ENCODE results near the gene KRTAP12-1. TPM values are rescaled to one million over a fixed set of nuclear protein-coding genes. Genes with fewer than 3 reads are reported as not detected.

KRTAP12-1 gene
- total RNA-seq, 1 donor from 2014 or later, result not detected

DNA sequence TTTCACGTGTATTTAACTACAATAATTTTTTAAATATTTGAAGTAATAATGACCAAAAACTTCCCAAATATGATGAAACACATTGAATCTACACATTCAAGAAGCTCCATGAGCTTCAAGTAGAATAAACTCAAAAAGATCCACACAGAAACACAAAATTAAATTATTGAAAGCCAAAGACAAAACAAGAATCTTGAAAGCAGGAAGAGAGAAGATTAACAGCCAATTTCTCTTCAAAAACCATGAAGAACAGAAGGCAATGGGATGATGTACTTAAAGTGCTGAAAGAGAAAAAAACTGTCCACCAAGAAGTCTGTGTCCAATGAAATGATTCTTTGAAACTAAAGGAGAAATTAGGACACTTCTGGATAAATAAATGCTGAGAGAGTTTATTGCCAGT, 49.9 kb downstream of the KRTAP12-1 start:
- H3K4me3 Mint-ChIP-seq, result no peak overlapping the region
- H3K27ac Mint-ChIP-seq, result no peak overlapping the region
- no peaks in the 10 kb centered on the region for H3K4me1 Mint-ChIP-seq
- peaks cover 41% of the 10 kb centered on the region for H3K9me3 Mint-ChIP-seq
- no peaks in the 10 kb centered on the region for H3K27me3 Mint-ChIP-seq (ENCODE audit: low read depth)
- TF ChIP-seq CTCF (IDR thresholded peaks at IDR 0.05; ENCODE audit: unreplicated experiment), result no peak
- no peaks in the 10 kb centered on the region for H3K36me3 Mint-ChIP-seq
- DNase-seq (ENCODE audit: low spot score in 2 of 2, unreplicated experiment in 2 of 2), result no peak

Other genes with a start within 250 kb of the KRTAP12-1 start
- gene LRRC3, start 226.7 kb downstream of the KRTAP12-1 start, total RNA-seq, result 10.9 to 11.9 TPM (median 11.8 TPM) in 3 replicates
- gene KRTAP10-1, start 142.0 kb downstream of the KRTAP12-1 start, total RNA-seq, result not detected in 3 replicates
- not detected in 3 replicates for gene KRTAP10-2, start 130.7 kb downstream of the KRTAP12-1 start, total RNA-seq
- gene KRTAP10-3, start 123.4 kb downstream of the KRTAP12-1 start, total RNA-seq, result not detected in 3 replicates
- not detected in 3 replicates for gene KRTAP10-4, start 108.4 kb downstream of the KRTAP12-1 start, total RNA-seq
- gene KRTAP10-5, start 101.6 kb downstream of the KRTAP12-1 start, total RNA-seq, result not detected in 3 replicates
- gene KRTAP10-6, start 89.7 kb downstream of the KRTAP12-1 start, total RNA-seq, result not detected in 3 replicates
- not detected in 3 replicates for gene KRTAP10-7, start 81.6 kb downstream of the KRTAP12-1 start, total RNA-seq
- not detected in 3 replicates for gene KRTAP10-8, start 70.1 kb downstream of the KRTAP12-1 start, total RNA-seq
- gene KRTAP10-9, start 55.1 kb downstream of the KRTAP12-1 start, total RNA-seq, result not detected in 3 replicates
- not detected in 3 replicates for gene KRTAP10-10, start 44.8 kb downstream of the KRTAP12-1 start, total RNA-seq
- gene KRTAP10-11, start 35.7 kb downstream of the KRTAP12-1 start, total RNA-seq, result not detected in 3 replicates
- gene KRTAP12-4, start 27.5 kb downstream of the KRTAP12-1 start, total RNA-seq, result not detected in 3 replicates
- not detected in 3 replicates for gene KRTAP12-3, start 24.2 kb downstream of the KRTAP12-1 start, total RNA-seq
- not detected in 3 replicates for gene KRTAP12-2, start 15.2 kb downstream of the KRTAP12-1 start, total RNA-seq
- not detected in 3 replicates for gene KRTAP10-12, start 15.0 kb upstream of the KRTAP12-1 start, total RNA-seq
- gene TSPEAR, start 29.4 kb upstream of the KRTAP12-1 start, total RNA-seq, result 0.09 to 0.11 TPM (median 0.11 TPM) in 3 replicates
- 95.4 to 102 TPM (median 97.2 TPM) in 3 replicates for gene UBE2G2, start 119.7 kb upstream of the KRTAP12-1 start, total RNA-seq
- gene SUMO3, start 135.9 kb upstream of the KRTAP12-1 start, total RNA-seq, result 82.2 to 84.5 TPM (median 83.9 TPM) in 3 replicates
- gene PTTG1IP, start 191.5 kb upstream of the KRTAP12-1 start, total RNA-seq, result 200 to 205 TPM (median 204 TPM) in 3 replicates
- gene ITGB2, start 238.7 kb upstream of the KRTAP12-1 start, total RNA-seq, result 0.61 to 1.4 TPM (median 0.74 TPM) in 3 replicates

All from mesothelial cell of epicardium (in vitro differentiated cells).